CD4-positive, alpha-beta T cell treated with Interleukin-4 for 1 hour (primary cell): ENCODE data around the gene PRR29.

Experiments used
- DNase-seq, 2 donors: peaks; one replicate each; pipeline ENCODE4 v3.0.0-alpha.2; 2020 to 2022

Gene PRR29

GRCh38 chr17:63998050-63998720 lies at the start of gene PRR29:
PRR29 (plus strand) TSS chr17:63998351; CDS start chr17:63998365, 14 bp downstream.
- DNase-seq, result peak; percentile 77 to 78

- no peak for DNase-seq
These were observed 49.6 kb upstream of the PRR29 start for GRCh38 chr17:63948521-63948920.

GRCh38 chr17:63949576-63950250 lies 48.4 kb upstream of the PRR29 start:
- no peak for DNase-seq

GRCh38 chr17:63950940-63951907 lies 46.9 kb upstream of the PRR29 start:
- peak; percentile 46 to 57 for DNase-seq

GRCh38 chr17:63954402-63955063 lies 43.6 kb upstream of the PRR29 start:
- DNase-seq, result peak; percentile 44 to 72

GRCh38 chr17:63955232-63955631 lies 42.9 kb upstream of the PRR29 start:
- DNase-seq, result no peak

GRCh38 chr17:63955791-63956190 lies 42.4 kb upstream of the PRR29 start:
- no peak for DNase-seq

GRCh38 chr17:63956296-63956920 lies 41.7 kb upstream of the PRR29 start:
- DNase-seq, result no peak

GRCh38 chr17:63960006-63960405 lies 38.1 kb upstream of the PRR29 start:
- no peak for DNase-seq

GRCh38 chr17:63960430-63960829 lies 37.7 kb upstream of the PRR29 start:
- no peak for DNase-seq

- peak; percentile 55 to 72 for DNase-seq
These were observed 36.6 kb upstream of the PRR29 start for GRCh38 chr17:63961355-63962212.

GRCh38 chr17:63962298-63962744 lies 35.8 kb upstream of the PRR29 start:
- no peak for DNase-seq

GRCh38 chr17:63963123-63963522 lies 35.0 kb upstream of the PRR29 start:
- no peak for DNase-seq

GRCh38 chr17:63966646-63967264 lies 31.4 kb upstream of the PRR29 start:
- peak in 1 of 2 donors; percentile 33 for DNase-seq

GRCh38 chr17:63967953-63968352 lies 30.2 kb upstream of the PRR29 start:
- DNase-seq, result no peak

- no peak for DNase-seq
These were observed 28.9 kb upstream of the PRR29 start for GRCh38 chr17:63969278-63969677.

- DNase-seq, result no peak
These were observed 25.4 kb upstream of the PRR29 start, which contains the start of gene SCN4A for GRCh38 chr17:63972796-63973195. SCN4A (minus strand) TSS chr17:63972918; CDS start chr17:63972841, 77 bp downstream.

- no peak for DNase-seq
These were observed 24.9 kb upstream of the PRR29 start for GRCh38 chr17:63973247-63973646.

GRCh38 chr17:63973930-63974593 lies 24.1 kb upstream of the PRR29 start:
- no peak for DNase-seq

GRCh38 chr17:63974594-63975192 lies 23.5 kb upstream of the PRR29 start:
- DNase-seq, result no peak
